ENCODE measurements around the gene ANGPTL4. TPM values are rescaled to one million over a fixed set of nuclear protein-coding genes. Genes with fewer than 3 reads are reported as not detected.
"Not testable (repeated sequence)": the region's sequence is repeated elsewhere in the genome, so short reads cannot be mapped to it uniquely, and the experiment has no call there.

The ANGPTL4 gene
- total and polyA plus RNA-seq, 5 donors: 5.9 to 89.3 (median 8.5) TPM

- DNase-seq: peak in 1 of 3 donors; percentile 74
- Histone ChIP-seq H3K4me1 (ENCODE audit: control insufficient read depth, insufficient read depth, low read length) (peaks cover 23% of the 10 kb centered on the region), H3K9me3 (ENCODE audit: control insufficient read depth, low read length) (no peaks in the 10 kb centered on the region), H3K27me3 (ENCODE audit: control insufficient read depth, insufficient read depth) (no peaks in the 10 kb centered on the region), H3K4me3 (ENCODE audit: low read length) (no peak overlapping the region), H3K27ac (ENCODE audit: low read length) (peak overlapping the region; percentile 76)
- ATAC-seq: peak in 1 of 2 donors; percentile 5
- 41% methylated on average over 13 of the region's 13 CpGs for WGBS
- intact Hi-C loops (cut with DNase I): no loop called here
Measured at GRCh38 chr19:8366961-8367326, 3.0 kb downstream of the ANGPTL4 start.

- Histone ChIP-seq H3K27me3 (ENCODE audit: control insufficient read depth, insufficient read depth) (no peaks in the 10 kb centered on the region), H3K27ac (ENCODE audit: low read length) (peak overlapping the region; percentile 77), H3K4me1 (ENCODE audit: control insufficient read depth, insufficient read depth, low read length) (peaks cover 19% of the 10 kb centered on the region), H3K9me3 (ENCODE audit: control insufficient read depth, low read length) (no peaks in the 10 kb centered on the region), H3K4me3 (ENCODE audit: low read length) (no peak overlapping the region)
- intact Hi-C loops (cut with DNase I): no loop called here
- peak; percentile 95 to 96 (median 96) for DNase-seq
- peak; percentile 69 to 71 for ATAC-seq
- WGBS: 20% methylated on average over 23 of the region's 23 CpGs
Measured at GRCh38 chr19:8367327-8368001, 3.5 kb downstream of the ANGPTL4 start.

GRCh38 chr19:8370176-8371010 lies 6.4 kb downstream of the ANGPTL4 start:
- H3K27ac ChIP-seq (ENCODE audit: low read length): peak overlapping the region; percentile 40
- H3K4me3 ChIP-seq (ENCODE audit: low read length): no peak overlapping the region
- peak; percentile 56 to 66 for ATAC-seq
- WGBS: 72% methylated on average over 19 of the region's 19 CpGs
- no peaks in the 10 kb centered on the region for H3K9me3 ChIP-seq (ENCODE audit: control insufficient read depth, low read length)
- peaks cover 20% of the 10 kb centered on the region for H3K4me1 ChIP-seq (ENCODE audit: control insufficient read depth, insufficient read depth, low read length)
- DNase-seq: peak in 2 of 3 donors; percentile 69 to 72
- no peaks in the 10 kb centered on the region for H3K27me3 ChIP-seq (ENCODE audit: control insufficient read depth, insufficient read depth)
- intact Hi-C loops (cut with DNase I): no loop called here

DNA sequence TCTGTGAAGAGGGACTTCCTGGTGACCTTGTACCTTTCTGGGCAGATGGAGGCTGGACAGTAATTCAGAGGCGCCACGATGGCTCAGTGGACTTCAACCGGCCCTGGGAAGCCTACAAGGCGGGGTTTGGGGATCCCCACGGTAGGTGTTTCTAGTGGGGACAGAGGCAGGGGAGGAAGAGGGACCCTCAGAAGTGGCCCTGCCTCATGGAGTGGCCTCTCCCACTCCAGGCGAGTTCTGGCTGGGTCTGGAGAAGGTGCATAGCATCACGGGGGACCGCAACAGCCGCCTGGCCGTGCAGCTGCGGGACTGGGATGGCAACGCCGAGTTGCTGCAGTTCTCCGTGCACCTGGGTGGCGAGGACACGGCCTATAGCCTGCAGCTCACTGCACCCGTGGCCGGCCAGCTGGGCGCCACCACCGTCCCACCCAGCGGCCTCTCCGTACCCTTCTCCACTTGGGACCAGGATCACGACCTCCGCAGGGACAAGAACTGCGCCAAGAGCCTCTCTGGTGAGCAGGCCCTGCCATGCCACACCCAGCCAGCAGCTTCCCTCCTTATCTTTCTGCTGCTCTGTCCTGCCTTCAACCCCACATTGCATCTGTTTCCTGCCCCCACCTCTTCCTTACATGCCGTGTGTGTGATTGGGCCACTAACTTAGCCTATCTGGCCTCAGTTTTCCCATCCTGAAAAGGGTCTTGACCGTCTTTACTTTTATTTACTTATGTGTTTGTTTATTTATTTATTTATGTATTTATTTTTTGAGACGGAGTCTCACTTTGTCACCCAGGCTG lies 7.3 kb downstream of the ANGPTL4 start:
- Histone ChIP-seq H3K4me3 (ENCODE audit: low read length) (no peak overlapping the region), H3K9me3 (ENCODE audit: control insufficient read depth, low read length) (no peaks in the 10 kb centered on the region), H3K4me1 (ENCODE audit: control insufficient read depth, insufficient read depth, low read length) (peaks cover 19% of the 10 kb centered on the region), H3K27ac (ENCODE audit: low read length) (peak overlapping the region; percentile 2), H3K27me3 (ENCODE audit: control insufficient read depth, insufficient read depth) (no peaks in the 10 kb centered on the region)
- peak; percentile 15 to 33 for ATAC-seq
- intact Hi-C loops (cut with DNase I): no loop called here
- WGBS: 75% methylated on average over 28 of the region's 28 CpGs
- DNase-seq: peak in 2 of 3 donors; percentile 51 to 73

- WGBS: 73% methylated on average over 26 of the region's 26 CpGs
- H3K4me1 ChIP-seq (ENCODE audit: control insufficient read depth, insufficient read depth, low read length): peaks cover 7% of the 10 kb centered on the region
- no peak overlapping the region for H3K4me3 ChIP-seq (ENCODE audit: low read length)
- peak; percentile 72 to 80 for ATAC-seq
- no peaks in the 10 kb centered on the region for H3K27me3 ChIP-seq (ENCODE audit: control insufficient read depth, insufficient read depth)
- intact Hi-C loops (cut with DNase I): no loop called here
- peak; percentile 74 to 91 (median 81) for DNase-seq
- H3K9me3 ChIP-seq (ENCODE audit: control insufficient read depth, low read length): no peaks in the 10 kb centered on the region
- peak overlapping the region; percentile 64 for H3K27ac ChIP-seq (ENCODE audit: low read length)
Measured at GRCh38 chr19:8373867-8374813, 10.2 kb downstream of the ANGPTL4 start.

DNA sequence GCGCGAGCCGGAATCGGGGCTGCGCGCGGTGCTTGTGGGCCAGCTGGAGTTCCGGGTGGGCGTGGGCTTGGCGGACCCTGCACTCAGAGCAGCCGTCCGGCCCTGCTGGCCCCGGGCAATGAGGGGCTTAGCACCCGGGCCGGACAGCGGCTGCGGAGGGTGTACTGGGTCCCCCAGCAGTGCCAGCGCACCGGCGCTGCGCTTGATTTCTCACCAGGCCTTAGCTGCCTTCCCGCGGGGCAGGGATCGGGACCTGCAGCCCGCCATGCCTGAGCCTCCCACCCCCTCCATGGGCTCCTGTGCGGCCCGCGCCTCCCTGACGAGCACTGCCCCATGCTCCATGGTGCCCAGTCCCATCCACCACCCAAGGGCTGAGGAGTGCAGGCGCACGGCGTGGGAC lies 11.8 kb downstream of the ANGPTL4 start:
- H3K4me3 ChIP-seq (ENCODE audit: low read length); H3K9me3 ChIP-seq (ENCODE audit: control insufficient read depth, low read length); intact Hi-C loops (cut with DNase I); ATAC-seq; H3K27ac ChIP-seq (ENCODE audit: low read length); H3K27me3 ChIP-seq (ENCODE audit: control insufficient read depth, insufficient read depth); H3K4me1 ChIP-seq (ENCODE audit: control insufficient read depth, insufficient read depth, low read length): not testable (repeated sequence)
- peak in 1 of 3 donors; percentile 29 for DNase-seq
- 98% methylated on average over 32 of the region's 32 CpGs for WGBS

DNA sequence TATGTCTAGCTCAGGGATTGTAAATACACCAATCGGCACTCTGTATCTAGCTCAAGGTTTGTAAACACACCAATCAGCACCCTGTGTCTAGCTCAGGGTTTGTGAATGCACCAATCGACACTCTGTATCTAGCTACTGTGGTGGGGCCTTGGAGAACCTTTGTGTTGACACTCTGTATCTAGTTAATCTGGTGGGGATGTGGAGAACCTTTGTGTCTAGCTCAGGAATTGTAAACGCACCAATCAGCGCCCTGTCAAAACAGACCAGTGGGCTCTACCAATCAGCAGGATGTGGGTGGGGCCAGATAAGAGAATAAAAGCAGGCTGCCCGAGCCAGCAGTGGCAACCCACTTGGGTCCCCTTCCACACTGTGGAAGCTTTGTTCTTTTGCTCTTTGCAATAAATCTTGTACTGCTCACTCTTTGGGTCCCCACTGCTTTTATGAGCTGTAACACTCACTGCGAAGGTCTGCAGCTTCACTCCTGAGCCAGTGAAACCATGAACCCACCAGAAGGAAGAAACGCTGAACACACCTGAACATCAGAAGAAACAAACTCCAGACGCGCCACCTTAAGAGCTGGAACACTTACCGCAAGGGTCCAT lies 12.5 kb downstream of the ANGPTL4 start:
- H3K4me1 ChIP-seq (ENCODE audit: control insufficient read depth, insufficient read depth, low read length); H3K27me3 ChIP-seq (ENCODE audit: control insufficient read depth, insufficient read depth); H3K9me3 ChIP-seq (ENCODE audit: control insufficient read depth, low read length); H3K4me3 ChIP-seq (ENCODE audit: low read length); H3K27ac ChIP-seq (ENCODE audit: low read length); ATAC-seq; intact Hi-C loops (cut with DNase I): not testable (repeated sequence)
- peak in 1 of 3 donors; percentile 4 for DNase-seq
- 89% methylated on average over 10 of the region's 10 CpGs for WGBS

- Histone ChIP-seq H3K27ac (ENCODE audit: low read length) (no peak overlapping the region), H3K27me3 (ENCODE audit: control insufficient read depth, insufficient read depth) (no peaks in the 10 kb centered on the region), H3K4me1 (ENCODE audit: control insufficient read depth, insufficient read depth, low read length) (peaks cover 2% of the 10 kb centered on the region), H3K9me3 (ENCODE audit: control insufficient read depth, low read length) (no peaks in the 10 kb centered on the region), H3K4me3 (ENCODE audit: low read length) (no peak overlapping the region)
- DNase-seq: no peak
- intact Hi-C loops (cut with DNase I): no loop called here
- WGBS: 46% methylated on average over 1 of the region's 1 CpG
- no peak for ATAC-seq
Measured at GRCh38 chr19:8377598-8377997, 13.6 kb downstream of the ANGPTL4 start.

DNA sequence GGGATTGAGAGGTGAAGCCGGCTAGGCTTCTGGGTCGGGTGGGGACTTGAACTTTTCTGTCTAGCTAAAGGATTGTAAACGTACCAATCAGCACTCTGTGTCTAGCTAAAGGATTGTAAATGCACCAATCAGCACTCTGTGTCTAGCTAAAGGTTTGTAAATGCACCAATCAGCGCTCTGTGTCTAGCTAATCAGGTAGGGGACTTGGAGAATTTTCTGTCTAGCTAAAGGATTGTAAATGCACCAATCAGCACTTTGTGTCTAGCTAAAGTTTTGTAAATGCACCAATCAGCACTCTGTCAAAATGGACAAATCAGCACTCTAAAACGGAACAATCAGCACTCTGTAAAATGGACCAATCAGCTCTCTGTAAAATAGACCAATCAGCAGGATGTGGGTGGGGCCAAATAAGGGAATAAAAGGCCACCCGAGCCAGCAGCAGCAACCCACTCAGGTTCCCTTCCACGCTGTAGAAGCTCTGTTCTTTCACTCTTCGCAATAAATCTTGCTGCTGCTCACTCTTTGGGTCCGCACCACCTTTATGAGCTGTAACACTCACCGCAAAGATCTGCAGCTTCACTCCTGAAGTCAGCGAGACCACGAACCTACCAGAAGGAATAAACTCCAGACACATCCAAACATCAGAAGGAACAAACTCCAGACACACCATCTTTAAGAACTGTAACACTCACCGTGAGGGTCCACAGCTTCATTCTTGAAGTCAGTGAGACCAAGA lies 15.4 kb downstream of the ANGPTL4 start:
- H3K4me3 ChIP-seq (ENCODE audit: low read length); H3K27me3 ChIP-seq (ENCODE audit: control insufficient read depth, insufficient read depth); H3K4me1 ChIP-seq (ENCODE audit: control insufficient read depth, insufficient read depth, low read length); H3K9me3 ChIP-seq (ENCODE audit: control insufficient read depth, low read length); intact Hi-C loops (cut with DNase I); ATAC-seq; H3K27ac ChIP-seq (ENCODE audit: low read length); DNase-seq: not testable (repeated sequence)
- WGBS: 95% methylated on average over 13 of the region's 13 CpGs
